ENCODE results near the gene CARD11. TPM values are rescaled to one million over a fixed set of nuclear protein-coding genes. Genes with fewer than 3 reads are reported as not detected.

CARD11 gene
- total RNA-seq, 1 donor from 2014 or later: 1.7 TPM

DNA sequence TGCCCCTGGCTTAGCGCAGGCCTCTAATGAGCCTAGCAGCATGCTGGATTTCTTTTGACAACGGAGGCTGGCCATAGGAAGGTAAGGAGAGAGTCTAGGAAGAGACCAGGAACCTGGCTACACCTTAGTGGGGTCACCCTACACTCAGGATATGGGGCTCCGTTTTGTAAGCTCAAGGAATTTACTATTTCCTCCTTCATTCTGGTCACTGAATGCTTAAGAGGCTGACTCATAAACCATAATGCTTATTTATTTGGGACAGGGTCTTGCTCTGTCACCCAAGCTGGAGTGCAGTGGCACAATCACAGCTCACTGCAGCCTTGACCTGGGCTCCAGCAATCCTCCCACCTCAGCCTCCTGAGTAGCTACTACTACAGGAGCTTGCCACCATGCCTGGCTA lies 38.4 kb downstream of the CARD11 start:
- no peak overlapping the region for H3K27ac Mint-ChIP-seq (ENCODE audit: unreplicated experiment)
- no peak for DNase-seq (ENCODE audit: low spot score)
- TF ChIP-seq, protein P1, sequence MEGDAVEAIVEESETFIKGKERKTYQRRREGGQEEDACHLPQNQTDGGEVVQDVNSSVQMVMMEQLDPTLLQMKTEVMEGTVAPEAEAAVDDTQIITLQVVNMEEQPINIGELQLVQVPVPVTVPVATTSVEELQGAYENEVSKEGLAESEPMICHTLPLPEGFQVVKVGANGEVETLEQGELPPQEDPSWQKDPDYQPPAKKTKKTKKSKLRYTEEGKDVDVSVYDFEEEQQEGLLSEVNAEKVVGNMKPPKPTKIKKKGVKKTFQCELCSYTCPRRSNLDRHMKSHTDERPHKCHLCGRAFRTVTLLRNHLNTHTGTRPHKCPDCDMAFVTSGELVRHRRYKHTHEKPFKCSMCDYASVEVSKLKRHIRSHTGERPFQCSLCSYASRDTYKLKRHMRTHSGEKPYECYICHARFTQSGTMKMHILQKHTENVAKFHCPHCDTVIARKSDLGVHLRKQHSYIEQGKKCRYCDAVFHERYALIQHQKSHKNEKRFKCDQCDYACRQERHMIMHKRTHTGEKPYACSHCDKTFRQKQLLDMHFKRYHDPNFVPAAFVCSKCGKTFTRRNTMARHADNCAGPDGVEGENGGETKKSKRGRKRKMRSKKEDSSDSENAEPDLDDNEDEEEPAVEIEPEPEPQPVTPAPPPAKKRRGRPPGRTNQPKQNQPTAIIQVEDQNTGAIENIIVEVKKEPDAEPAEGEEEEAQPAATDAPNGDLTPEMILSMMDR (IDR thresholded peaks at IDR 0.05): no peak
- peaks cover 2% of the 10 kb centered on the region for H3K36me3 Mint-ChIP-seq (ENCODE audit: low read depth)
- no peaks in the 10 kb centered on the region for H3K4me1 Mint-ChIP-seq (ENCODE audit: low read depth)
- H3K4me3 Mint-ChIP-seq (ENCODE audit: unreplicated experiment): no peak overlapping the region
- peaks cover 13% of the 10 kb centered on the region for H3K27me3 Mint-ChIP-seq (ENCODE audit: low read depth)
- H3K9me3 Mint-ChIP-seq (ENCODE audit: low read depth): no peaks in the 10 kb centered on the region

DNA sequence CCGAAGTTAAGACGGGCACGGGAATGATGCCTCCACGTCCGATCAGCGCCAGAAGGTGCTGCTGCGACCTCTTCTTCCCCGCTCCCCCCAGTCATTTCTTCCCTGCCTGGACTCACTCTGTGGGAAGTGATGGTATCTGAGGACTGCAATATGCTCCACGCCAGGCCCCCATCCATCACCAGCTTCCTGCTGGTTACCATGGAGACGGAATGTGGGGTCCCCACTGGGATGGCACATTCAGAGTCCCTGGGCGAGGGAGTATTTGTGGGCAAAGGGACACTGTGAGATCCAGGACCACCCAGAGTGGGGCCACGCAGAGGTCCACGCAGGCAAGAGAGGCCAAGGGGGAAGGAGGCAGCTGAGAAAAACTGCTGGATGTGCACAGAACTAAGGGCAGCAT lies 39.7 kb downstream of the CARD11 start:
- TF ChIP-seq, protein P1 (IDR thresholded peaks at IDR 0.05): no peak
- Mint-ChIP-seq H3K9me3 (ENCODE audit: low read depth) (no peaks in the 10 kb centered on the region), H3K36me3 (ENCODE audit: low read depth) (no peaks in the 10 kb centered on the region), H3K27ac (ENCODE audit: unreplicated experiment) (no peak overlapping the region), H3K4me3 (ENCODE audit: unreplicated experiment) (no peak overlapping the region), H3K27me3 (ENCODE audit: low read depth) (peaks cover 10% of the 10 kb centered on the region), H3K4me1 (ENCODE audit: low read depth) (no peaks in the 10 kb centered on the region)
- no peak for DNase-seq (ENCODE audit: low spot score)

- H3K9me3 Mint-ChIP-seq (ENCODE audit: low read depth): no peaks in the 10 kb centered on the region
- H3K4me3 Mint-ChIP-seq (ENCODE audit: unreplicated experiment): no peak overlapping the region
- TF ChIP-seq, protein P1 (IDR thresholded peaks at IDR 0.05): no peak
- peaks cover 3% of the 10 kb centered on the region for H3K27me3 Mint-ChIP-seq (ENCODE audit: low read depth)
- no peaks in the 10 kb centered on the region for H3K36me3 Mint-ChIP-seq (ENCODE audit: low read depth)
- no peak overlapping the region for H3K27ac Mint-ChIP-seq (ENCODE audit: unreplicated experiment)
- DNase-seq (ENCODE audit: low spot score): no peak
- H3K4me1 Mint-ChIP-seq (ENCODE audit: low read depth): no peaks in the 10 kb centered on the region
Measured at GRCh38 chr7:3002631-3003030, 41.0 kb downstream of the CARD11 start.

DNA sequence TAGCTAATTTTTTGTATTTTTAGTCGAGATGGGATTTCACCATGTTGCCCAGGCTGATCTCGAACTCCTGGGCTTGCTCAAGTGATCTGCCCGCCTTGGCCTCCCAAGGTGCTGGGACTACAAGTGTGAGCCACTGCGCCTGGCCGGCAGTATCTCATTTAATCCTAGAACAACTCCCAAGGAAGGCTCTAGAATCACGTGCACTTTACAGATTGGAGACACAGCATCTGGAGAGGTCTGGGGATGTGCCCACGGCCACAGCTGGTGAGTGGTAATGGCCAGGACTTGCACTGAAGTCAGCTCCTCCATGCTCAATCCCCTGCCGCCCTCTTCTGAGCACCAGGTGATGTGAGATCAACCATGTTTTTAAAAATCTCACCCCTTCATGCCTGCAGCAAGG lies 43.1 kb downstream of the CARD11 start:
- H3K27ac Mint-ChIP-seq (ENCODE audit: unreplicated experiment): no peak overlapping the region
- H3K4me3 Mint-ChIP-seq (ENCODE audit: unreplicated experiment): no peak overlapping the region
- H3K4me1 Mint-ChIP-seq (ENCODE audit: low read depth): no peaks in the 10 kb centered on the region
- H3K27me3 Mint-ChIP-seq (ENCODE audit: low read depth): no peaks in the 10 kb centered on the region
- TF ChIP-seq, protein P1 (IDR thresholded peaks at IDR 0.05): no peak
- H3K9me3 Mint-ChIP-seq (ENCODE audit: low read depth): peaks cover 6% of the 10 kb centered on the region
- peaks cover 2% of the 10 kb centered on the region for H3K36me3 Mint-ChIP-seq (ENCODE audit: low read depth)
- no peak for DNase-seq (ENCODE audit: low spot score)

DNA sequence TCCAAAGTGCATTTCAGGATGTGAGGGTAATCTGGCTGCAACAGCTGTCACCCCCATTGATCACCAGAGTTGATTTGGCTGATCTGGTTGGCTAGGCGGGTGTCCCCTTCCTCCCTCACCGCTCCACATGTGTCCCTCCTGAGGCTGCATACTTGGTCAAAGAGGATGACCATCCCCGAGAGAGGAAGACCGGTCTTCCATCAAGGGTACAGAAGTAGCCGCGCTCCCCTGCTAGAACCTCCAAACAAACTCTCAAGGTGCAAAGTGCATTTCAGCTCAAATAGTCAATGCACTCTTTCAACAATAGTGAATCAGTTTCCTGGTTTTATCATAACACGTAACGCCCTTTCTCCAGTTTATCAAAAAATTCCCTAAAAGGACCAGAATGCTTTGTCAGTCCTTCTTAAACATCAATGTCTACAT lies 44.6 kb downstream of the CARD11 start:
- no peak overlapping the region for H3K27ac Mint-ChIP-seq (ENCODE audit: unreplicated experiment)
- peaks cover 4% of the 10 kb centered on the region for H3K36me3 Mint-ChIP-seq (ENCODE audit: low read depth)
- DNase-seq (ENCODE audit: low spot score): no peak
- H3K4me1 Mint-ChIP-seq (ENCODE audit: low read depth): no peaks in the 10 kb centered on the region
- no peaks in the 10 kb centered on the region for H3K27me3 Mint-ChIP-seq (ENCODE audit: low read depth)
- H3K4me3 Mint-ChIP-seq (ENCODE audit: unreplicated experiment): no peak overlapping the region
- TF ChIP-seq, protein P1 (IDR thresholded peaks at IDR 0.05): no peak
- peaks cover 12% of the 10 kb centered on the region for H3K9me3 Mint-ChIP-seq (ENCODE audit: low read depth)

Measured in chondrocyte (in vitro differentiated cells).